GM18870 (cell line): ENCODE measurements around the gene FAM72A.
"Not testable (repeated sequence)": the region's sequence is repeated elsewhere in the genome, so short reads cannot be mapped to it uniquely, and the experiment has no call there.

Source experiments
- ATAC-seq: cut with Tn5 transposase; IDR thresholded peaks from one replicate; pipeline ENCODE4 v1.9.1; 2021; ENCODE audit warnings: moderate library complexity; ENCODE audit not compliant: unreplicated experiment

Gene FAM72A

DNA sequence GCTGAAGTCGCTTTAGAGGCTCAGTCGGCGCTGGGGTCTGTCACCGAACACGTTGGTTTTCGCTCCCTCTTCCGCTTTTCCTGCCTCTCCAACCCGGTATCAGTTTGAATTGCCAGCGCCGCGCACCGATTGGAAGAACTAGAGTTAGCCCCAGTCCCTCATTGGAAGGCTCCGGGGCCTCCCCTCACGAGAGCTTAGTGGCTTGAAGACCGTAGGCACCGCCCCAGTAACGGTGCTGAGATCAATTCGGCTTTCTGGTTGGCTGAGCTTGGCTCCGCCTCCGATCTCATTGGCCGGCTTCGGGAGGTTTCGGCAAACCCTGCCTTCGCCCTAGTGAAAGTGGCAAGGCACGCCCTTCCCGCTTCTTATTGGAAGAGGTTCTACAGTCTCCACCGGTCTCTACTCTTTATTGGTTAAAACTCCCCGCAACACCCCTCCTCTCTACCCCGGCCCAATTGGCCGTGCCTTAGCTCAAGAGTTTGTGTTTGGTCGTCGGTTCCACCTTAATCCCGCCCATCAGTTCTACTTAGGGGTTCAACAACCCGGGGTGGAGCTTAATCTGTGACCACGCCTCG is at the start of gene FAM72A:
FAM72A (minus strand) TSS at position 51 of the 575 bp plus-strand sequence. CDS start 814 bp downstream, outside the sequence.
- ATAC-seq = peak; percentile 95

DNA sequence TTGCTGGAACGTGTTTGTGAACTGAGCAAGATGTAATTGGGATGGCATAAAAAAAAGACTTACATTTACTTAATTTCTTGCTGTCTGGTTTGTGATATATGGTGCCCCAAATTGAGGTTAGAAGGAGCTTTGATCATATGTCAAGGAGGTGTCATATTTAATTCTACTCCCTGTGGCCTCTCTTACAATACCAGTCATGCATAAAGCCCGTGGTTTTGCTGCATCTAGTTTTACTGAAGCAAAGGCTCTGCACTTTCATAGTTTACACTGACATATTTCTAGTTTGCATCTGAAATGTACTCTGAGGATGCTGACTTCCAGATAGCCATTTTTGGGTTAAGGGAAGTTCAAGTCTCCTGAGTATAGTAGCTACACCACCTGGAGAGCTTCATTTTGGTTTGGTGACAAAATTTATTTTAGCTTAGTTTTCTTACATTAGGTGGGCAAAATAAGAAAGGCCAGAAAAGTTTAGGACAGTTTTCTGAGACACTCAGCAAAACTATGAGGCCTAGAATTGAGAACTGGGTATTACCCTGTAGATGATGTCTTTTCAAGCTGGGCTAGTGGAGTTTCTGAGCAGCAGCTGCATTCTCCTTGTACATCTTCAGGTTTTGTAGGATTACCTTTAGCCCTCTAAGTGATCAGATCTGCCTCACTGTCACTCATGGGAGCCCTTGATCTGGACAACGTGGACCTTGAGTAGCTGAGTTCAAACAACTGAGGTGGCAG is 48.5 kb upstream of the FAM72A start:
- ATAC-seq = not testable (repeated sequence)

DNA sequence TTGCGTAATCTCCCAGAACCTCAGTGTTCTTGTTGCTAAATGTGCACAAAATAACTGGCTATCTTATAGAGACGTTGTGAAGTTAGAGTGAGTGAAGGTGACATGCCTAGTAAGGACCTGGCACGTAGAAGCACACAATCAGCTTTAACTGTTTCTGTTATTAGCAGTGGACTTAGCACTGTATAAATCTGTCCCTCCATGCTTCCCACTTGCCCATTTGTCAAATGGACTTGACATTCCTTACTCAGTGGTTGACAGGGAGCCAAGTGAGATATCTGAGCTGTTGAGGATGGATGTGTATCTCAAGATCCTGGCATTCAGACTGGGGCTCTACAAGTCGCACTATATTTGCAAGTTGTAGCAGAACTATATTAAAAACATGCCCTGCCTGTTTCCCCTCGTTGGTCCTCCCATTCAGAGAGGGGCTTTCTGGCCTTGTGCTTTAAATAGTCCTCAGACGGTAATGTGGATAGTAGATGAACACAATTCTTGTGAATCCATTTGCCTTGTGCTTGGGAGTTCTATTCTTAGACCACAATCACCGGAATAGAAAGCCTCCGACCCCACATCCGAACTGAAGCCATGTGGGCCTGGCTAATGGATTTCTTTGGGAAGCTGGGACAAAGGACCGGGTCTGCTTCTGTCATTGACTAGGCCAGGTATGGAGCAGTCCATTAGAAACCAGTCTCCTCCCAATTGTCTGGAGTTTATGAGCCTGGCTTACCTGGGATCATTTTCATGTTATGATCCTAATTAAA is 43.7 kb upstream of the FAM72A start:
- not testable (repeated sequence) for ATAC-seq

DNA sequence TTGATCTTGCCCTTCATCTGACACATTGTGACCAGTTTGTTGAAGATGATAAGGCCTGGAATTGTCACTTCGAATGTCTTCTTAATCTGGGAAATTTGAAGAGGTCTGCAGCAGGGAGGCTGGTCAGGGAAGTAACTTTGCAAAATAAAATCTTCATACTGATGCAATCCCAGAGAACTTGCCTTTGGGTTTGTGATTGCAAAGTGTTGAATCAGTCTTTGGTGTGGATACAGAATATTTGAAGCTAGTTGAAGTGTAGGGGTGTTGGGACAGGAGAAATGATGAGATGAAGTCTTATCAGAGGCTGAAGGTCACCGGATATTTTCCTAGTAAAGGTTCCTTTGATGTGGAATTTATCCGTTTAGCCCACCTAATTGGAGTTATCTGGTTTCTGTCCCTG is 42.8 kb upstream of the FAM72A start:
- not testable (repeated sequence) for ATAC-seq

DNA sequence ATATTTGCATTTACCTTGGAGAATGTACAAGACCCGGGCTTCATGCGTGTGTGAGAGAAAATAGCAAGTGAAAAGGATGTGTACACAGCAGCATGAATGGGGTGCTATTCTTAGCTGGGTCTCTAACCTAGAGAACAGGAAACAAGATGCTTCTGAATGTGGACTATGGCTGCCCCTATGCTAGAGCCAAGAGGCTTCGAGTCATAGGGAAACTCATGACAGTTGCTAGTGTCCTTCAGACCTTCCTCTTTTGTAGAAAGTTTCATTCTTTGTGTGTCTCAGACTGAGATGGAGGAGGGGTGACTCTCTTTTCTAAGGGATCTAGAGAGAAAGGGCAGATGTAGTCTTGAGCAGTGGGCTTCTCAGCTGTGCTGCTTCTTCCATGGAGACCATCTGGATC is 40.7 kb upstream of the FAM72A start:
- ATAC-seq = peak; percentile 98

DNA sequence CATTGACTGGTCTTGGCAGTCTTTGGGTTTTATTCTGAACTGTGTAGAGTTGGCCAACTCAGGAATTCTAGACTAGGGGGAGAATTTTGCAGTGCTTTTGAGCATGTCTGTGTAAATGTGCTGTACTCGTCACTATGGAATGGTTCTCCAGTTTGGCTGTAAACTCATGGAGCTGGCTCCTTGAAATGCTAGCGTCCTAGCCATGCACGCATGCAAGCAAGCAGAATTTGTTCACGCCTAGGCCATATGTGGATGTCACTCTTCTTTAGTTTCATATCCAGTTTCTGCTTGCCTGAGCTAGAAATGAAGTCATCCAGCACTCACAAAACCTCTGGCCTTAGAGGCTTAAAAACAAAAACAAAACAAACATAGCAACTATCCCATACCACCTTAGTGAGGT is 37.6 kb upstream of the FAM72A start:
- ATAC-seq = peak; percentile 56

DNA sequence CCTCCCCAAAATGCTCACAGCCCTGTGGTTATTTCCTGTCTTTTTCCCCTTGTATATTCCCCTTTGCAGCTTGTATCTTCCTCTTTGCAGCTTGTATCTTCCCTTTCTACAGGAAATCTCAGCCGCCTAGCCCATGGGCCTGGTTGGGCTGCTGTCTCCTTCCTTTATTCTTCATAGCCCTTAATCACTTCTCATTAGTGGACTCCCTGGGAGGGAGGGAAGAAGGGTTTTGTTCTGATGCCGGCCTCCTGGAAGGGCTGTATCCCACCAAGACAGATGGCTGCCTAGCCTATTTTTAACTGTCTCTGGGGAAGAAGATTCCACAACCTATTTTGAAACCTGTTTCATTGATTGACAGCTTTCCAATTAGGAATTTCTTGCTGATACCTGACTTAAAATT is 32.6 kb upstream of the FAM72A start:
- not testable (repeated sequence) for ATAC-seq

DNA sequence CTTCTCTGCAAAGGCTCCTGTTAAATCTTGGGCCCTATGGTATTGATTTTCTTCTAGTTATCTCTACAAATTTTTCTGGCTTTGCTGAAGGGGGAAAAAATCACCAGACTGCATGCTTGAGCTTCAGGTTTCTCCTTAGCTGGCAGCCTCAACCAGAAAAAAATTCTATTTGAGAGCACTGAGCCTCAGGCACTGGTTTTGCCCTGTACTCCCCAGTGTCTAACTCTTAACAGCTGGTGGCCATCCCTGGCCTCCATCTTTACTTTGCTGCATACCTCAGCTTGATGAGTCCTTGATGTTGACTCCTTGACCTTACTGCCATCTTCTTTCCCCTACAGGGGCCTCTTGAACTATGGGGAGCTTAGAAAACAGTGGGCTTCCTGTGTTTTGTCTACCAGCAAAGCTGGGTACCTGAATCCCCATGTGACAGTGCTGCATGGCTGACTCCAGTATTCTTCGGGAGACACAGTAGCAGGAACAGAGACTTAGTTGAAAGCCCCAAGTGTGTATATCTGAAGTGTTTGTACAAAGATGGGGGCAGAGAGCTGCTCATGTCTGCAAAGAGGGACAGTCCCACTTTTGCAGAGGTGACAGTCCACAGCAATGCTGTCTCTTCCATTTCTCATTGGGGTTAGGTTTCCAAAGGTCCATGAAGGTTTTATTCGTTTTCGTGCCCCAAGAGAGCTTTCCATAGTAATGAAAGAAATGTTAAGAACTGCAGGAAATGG is 31.7 kb upstream of the FAM72A start:
- not testable (repeated sequence) for ATAC-seq

DNA sequence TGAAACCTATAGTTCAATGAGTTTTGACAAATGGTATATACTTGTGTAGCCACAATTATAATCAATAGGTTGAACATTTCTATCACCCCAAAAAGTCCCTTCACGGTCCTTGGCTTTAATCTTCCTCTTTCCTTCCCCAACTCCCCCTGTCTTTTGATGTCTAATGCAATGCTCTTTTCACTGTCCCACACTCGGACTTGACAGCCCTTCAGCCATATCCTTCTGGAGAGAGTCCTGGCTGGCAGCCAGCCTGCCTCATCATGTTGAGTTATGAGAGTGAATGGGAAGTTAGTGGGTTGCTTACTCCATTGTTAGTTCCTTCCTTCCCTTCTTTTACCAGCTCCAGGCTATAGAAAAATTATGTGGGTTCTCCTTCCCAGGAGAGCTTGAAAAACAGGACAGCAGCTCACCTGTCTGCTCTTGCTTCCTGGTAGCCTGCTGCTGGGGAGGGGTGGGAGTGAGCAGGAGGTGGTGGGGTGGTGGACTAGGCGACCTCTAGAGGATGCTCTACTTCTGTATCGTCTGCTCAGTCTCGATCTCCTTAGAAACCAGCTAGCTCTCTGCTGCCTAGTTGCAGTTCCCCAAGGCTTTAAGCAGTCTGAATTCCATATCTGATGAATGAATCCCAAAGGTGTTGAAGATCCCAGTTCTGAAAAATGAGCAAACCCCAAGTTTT is 30.5 kb upstream of the FAM72A start:
- ATAC-seq = not testable (repeated sequence)

DNA sequence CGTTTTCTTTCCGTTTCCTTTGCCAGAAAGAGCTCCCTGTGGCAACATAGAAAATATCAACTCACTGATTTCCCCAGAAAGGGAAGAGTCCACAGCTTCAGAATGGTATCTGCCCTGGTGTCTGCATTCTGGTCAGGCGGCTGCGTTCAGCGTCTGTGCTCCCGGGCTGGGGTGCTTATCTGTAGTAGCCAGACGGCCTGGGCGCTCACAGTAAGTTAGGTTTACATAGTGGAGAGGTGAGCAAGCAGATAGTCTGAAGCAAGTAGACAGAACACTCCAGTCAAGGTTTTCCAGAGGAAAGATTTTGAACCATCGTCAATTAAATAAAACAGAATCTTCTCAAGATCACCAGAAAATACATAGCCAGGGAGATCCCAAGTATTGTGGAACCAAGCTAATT is 29.4 kb upstream of the FAM72A start:
- not testable (repeated sequence) for ATAC-seq

DNA sequence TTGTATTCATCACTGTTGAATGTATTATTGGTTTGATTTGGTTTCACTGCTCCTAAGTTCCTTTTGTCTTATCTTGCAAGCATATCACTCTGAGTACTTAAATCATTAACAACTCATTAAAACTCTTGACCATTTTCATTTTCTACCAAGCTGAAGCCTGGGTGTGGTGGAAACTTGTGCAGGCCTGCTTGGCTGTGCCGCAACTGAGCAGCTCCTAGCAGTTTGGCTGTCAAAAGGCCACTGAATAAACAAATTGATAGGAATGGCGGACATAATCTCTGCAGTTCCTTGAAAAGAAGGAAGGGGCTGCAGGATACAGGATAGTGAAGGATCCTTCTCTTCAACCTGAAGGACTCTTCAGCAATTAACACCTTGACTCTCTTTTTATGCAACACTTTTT is 26.6 kb upstream of the FAM72A start:
- ATAC-seq = not testable (repeated sequence)

DNA sequence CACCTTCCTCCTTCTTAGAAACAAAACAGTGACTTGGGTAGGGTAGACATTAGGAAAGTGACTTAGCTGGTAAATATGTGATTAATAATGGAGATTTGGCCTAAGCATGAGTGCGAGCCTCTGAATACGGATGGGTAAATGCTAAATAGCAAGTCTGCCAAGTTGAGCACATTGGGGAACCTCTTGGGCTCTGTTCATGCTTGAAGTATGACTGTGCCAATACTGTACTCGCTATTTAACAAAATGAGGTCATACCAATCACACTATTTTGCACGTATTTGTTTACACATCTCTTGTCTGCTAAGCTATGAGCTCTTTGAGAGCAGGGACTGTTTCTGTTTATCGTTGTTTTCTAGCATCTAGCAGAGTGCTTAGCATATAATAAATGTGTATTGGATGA is 24.2 kb upstream of the FAM72A start:
- ATAC-seq = not testable (repeated sequence)

DNA sequence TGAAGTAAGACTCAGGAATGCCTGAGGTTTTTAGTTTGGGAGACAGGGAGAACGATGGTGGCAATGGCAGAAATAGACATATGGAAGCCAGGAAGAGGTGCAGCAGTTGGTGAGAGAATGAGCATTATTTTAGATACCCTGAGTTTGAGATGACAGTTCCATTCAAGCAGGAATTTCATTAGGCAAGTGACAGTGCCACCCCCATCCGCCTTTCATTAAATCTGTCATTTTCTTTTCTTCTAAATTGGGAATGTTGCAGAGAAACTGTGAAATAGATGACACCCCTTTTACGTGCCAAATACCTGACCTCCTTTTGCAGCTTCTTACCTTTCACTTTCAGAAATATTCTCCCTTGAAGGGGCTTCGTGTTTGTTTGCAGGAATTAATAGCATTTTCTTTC is 22.7 kb upstream of the FAM72A start:
- not testable (repeated sequence) for ATAC-seq

DNA sequence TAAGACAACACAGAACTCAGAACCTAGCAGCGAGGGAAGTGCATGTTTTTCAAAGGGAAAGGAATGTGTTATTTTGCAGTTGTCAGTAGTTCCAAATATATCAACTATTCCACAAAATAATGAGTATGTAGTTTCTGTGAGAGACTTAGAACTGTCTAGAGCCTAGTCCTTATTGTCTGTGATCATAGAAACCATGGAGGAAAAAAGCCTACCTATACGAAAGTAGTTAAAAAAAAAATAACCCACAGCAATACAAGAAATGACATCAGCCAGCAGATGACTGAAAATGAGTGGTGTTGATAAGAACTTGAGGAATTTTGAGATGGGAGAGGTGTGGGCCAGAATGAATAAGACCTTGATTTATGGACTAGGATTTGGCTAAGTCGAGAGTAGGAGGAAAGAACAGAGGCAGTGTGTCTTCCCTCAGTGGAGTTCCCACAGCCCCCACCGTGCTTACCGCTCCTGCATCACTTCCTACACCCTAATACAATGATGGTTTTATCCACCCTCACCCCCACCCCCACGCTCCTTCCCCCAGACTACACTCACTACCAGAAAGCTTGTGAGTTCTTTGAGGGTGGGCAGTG is 21.6 kb upstream of the FAM72A start:
- ATAC-seq = not testable (repeated sequence)

DNA sequence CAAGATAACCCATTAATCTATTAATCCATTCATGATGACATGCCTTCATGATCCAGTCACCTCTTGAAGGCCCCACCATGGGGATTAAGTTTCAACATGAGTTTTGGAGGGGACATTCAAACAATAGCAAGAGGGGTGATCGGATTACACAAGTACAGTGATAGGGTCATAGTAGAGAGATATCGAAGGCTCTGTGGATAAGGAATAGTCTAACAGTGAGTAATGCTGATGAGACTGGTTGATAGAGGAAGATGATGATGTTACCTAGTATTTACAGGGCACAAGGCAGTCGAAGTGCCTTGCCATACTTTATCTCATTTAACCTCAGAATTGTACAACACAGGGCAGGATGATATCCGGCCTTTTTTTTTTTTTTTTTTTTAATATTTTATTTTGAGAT is 18.9 kb upstream of the FAM72A start:
- ATAC-seq = not testable (repeated sequence)

DNA sequence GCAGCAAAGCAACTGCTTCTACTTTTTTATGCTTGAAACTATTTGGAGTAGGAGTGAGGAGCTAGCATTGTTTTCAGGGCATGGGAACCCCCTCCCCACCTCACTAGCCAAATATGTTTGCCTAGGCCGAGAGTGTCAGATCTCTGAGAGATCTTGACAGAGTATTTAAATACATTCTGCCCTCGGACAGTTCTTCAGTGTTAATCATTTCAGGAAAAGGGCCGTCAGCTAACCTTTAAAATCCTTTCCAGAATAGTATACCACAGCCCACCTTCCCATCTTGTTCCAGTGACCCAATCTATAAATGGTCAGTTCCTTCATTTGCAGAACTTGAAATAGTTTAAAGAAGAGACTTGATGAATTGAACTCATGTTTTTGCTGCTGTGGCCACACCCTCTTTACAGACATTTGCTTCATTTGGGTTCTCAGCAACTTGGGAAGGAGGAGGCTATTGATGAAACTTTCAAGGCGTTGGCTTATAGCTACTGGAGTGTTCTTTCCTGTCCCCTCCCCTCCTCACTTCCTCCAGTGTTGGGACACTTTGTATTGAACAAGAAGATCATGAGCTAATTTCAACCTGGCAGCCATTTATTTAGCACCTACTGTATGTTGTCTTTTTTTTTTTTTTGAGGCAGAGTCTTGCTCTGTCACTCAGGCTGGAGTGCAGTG is 17.8 kb upstream of the FAM72A start:
- not testable (repeated sequence) for ATAC-seq

DNA sequence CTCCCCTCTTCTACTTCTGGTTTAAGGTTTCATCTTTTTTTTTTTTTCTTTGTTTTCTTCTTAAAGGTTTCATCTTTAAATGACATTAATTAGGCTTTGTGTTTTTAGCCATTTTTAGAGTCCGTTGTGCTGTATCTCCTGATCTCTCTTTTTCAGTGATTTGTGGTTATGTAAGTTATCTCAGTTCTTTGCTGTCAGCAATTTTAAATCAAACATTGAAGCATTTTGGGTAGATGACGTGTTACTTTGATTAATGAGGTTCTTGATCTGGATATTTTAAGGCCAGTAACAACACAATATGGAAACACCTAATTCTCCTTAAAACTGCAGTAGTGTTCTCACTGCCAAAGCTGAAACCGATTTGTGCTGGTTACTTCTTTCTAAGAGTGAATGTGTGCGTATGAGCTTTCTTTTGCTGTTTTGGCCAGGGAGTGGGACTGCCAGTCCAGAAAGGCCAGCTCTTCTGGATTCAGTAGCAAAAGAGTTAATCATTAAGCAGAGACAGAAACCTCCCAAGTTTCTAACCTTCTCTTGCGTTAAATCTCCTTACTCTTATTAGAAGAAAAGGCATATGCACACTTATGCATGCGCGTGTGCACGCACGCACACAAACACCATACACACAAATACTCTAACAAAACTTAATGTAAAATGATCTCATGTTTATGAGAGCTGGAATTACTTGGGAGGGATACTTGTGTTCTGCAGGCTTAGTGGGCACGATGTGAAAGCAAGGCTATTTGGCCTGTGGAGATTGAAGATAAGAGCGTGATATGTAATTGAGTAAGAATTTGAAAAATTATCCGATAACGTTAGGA is 17.1 kb upstream of the FAM72A start:
- ATAC-seq = not testable (repeated sequence)

DNA sequence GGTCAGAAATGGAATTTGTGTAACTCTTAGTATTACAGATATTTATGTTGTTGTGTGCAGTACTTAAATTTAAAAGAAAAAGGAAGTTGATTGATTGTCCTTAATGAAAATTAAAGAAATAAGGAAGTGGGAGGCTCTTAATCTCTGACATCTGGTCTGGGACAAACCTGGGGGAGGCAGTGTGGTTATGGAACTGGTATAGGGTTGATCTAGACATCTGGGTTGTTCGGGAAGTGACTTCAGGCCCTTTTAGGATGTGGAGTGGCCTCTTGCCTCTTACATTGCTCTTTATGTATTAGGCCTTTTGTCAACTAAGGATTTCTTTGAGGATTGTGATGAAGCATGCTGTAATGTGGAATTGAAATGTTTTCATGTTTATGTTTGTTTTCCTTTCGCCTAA is 16.1 kb upstream of the FAM72A start:
- not testable (repeated sequence) for ATAC-seq

DNA sequence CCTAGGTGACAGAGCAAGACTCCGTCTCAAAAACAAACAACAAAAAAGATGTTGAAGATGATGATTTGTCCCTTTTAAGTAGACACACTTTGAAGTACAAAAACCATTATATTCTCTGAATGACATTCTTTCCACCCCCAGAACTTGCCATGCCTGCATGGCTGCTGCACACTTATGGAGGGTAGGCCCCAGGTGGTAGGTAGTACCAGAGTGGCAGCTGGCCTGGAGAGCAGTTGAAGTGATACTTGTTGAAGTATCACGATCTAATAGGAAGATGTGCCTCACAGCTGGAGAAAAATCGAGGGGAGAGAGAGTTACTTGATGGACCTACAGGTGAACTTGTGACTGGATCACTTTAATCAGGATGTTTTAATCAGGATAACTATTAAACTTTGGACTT is 15.6 kb upstream of the FAM72A start:
- not testable (repeated sequence) for ATAC-seq
